HepG2 (cell line): ENCODE measurements around the gene HIC1. TPM values are rescaled to one million over a fixed set of nuclear protein-coding genes. Genes with fewer than 3 reads are reported as not detected.

Source experiments
- ATAC-seq: fragments of 200-7000 bp; cut with Tn5 transposase; 3 replicates; pipeline ENCODE4 v1.9.1; 2020; ENCODE audit warnings: mild to moderate bottlenecking, moderate library complexity
- BruUV-seq: library from RNA; stranded (reverse); fragments of 400-500 nt; replicated peaks from 2 replicates; lab custom pipeline; 2021; lab: Mats Ljungman, UMichigan
- CTCF ChIA-PET: fragments of 300-600 bp; formaldehyde crosslinking; extraction: SDS; loops from one replicate; lab custom pipeline; 2021; ENCODE audit warnings: low total read pairs, inconsistent platforms, low intra/inter-chr PET ratio; lab: Yijun Ruan, JAX
- POLR2A ChIA-PET: fragments of 350-600 bp; sonication (Branson Sonifier 250); formaldehyde crosslinking; loops from one replicate; lab custom pipeline; 2020; ENCODE audit warnings: antibody characterized with exemption, inconsistent platforms; lab: Yijun Ruan, JAX
- DNase-seq: peaks from one replicate; pipeline ENCODE4 v3.0.0-alpha.2; 2015; ENCODE audit warnings: low spot score
- FAIRE-seq: peaks from 3 replicates; lab custom pipeline; 2011; peaks lifted over from hg19 to GRCh38; lab: Jason Lieb, UNC
- H2AFZ ChIP-seq: one replicate; pipeline ENCODE4 v1.6.1; 2011; ENCODE audit warnings: low read length, inconsistent platforms
- H3K27ac ChIP-seq: fragments of 300-600 bp; 3 replicates; pipeline ENCODE4 v1.8.0; 2011; ENCODE audit warnings: mixed run types, mild to moderate bottlenecking, mixed read lengths, low read length, inconsistent platforms; ENCODE audit not compliant: insufficient read depth; ENCODE audit errors: extremely low read length
- H3K27me3 ChIP-seq, 2 experiments: fragments of 200-600 bp in 1 of 2; 2 replicates in 1 of 2; 3 replicates in 1 of 2; pipeline versions ENCODE4 v1.6.0 to v1.8.0; 2011; ENCODE audit warnings: low read length in 2 of 2, mild to moderate bottlenecking in 2 of 2, moderate library complexity in 2 of 2, inconsistent platforms in 1 of 2; ENCODE audit not compliant: insufficient read depth in 2 of 2, control insufficient read depth in 1 of 2
- H3K36me3 ChIP-seq, 2 experiments: fragments of 200-600 bp in 1 of 2; replicated peaks in 1 of 2; 2 replicates in 1 of 2; 3 replicates in 1 of 2; pipeline versions ENCODE4 v1.5.1 to v1.8.0; 2011; ENCODE audit warnings: low read length in 2 of 2, inconsistent platforms in 1 of 2; ENCODE audit not compliant: insufficient read depth in 2 of 2, control insufficient read depth in 1 of 2
- H3K4me1 ChIP-seq: 2 replicates; pipeline ENCODE4 v1.5.1; 2012; ENCODE audit warnings: low read length, inconsistent platforms; ENCODE audit not compliant: insufficient read depth
- H3K4me2 ChIP-seq: 2 replicates; pipeline ENCODE4 v1.6.0; 2011; ENCODE audit warnings: low read depth, low read length, inconsistent platforms
- H3K4me3 ChIP-seq, 3 experiments: fragments of 200-600 bp in 1 of 3; sonication (generic), shearing (Covaris generic) in 1 of 3; replicated peaks in 1 of 3; 2 replicates each; pipeline ENCODE4 v1.5.1; 2011 to 2016; ENCODE audit warnings: low read length in 3 of 3, inconsistent platforms in 2 of 3, low read depth in 2 of 3, mild to moderate bottlenecking in 2 of 3, control low read depth in 1 of 3, mixed read lengths in 1 of 3; ENCODE audit not compliant: insufficient read depth in 1 of 3
- H3K79me2 ChIP-seq: one replicate; pipeline ENCODE4 v1.6.1; 2011; ENCODE audit warnings: low read length, inconsistent platforms; ENCODE audit not compliant: insufficient read depth
- H3K9ac ChIP-seq: 2 replicates; pipeline ENCODE4 v1.6.0; 2011; ENCODE audit warnings: mild to moderate bottlenecking, low read depth, low read length, inconsistent platforms; ENCODE audit not compliant: insufficient read depth
- H3K9me3 ChIP-seq: 2 replicates; pipeline ENCODE4 v1.5.1; 2012; ENCODE audit warnings: mild to moderate bottlenecking, low read length
- H4K20me1 ChIP-seq: 2 replicates; pipeline ENCODE4 v1.6.0; 2011; ENCODE audit warnings: inconsistent platforms, mild to moderate bottlenecking, low read length, moderate library complexity; ENCODE audit not compliant: insufficient read depth
- BRCA1 ChIP-seq: sonication (generic); formaldehyde crosslinking; IDR thresholded peaks from 2 replicates; pipeline ENCODE4 v1.4.0; 2020; ENCODE audit warnings: missing genetic modification reagents
- FOXO1 ChIP-seq: sonication (generic); formaldehyde crosslinking; IDR thresholded peaks from 2 replicates; pipeline ENCODE4 v1.4.0; 2020; ENCODE audit warnings: missing genetic modification reagents
- GATAD1 ChIP-seq: IDR thresholded peaks from 2 replicates; pipeline ENCODE4 v1.6.1; 2016; ENCODE audit warnings: missing genetic modification reagents, missing compliant biosample characterization
- KLF11 ChIP-seq: IDR thresholded peaks from 2 replicates; pipeline ENCODE4 v1.6.1; 2016; ENCODE audit warnings: missing compliant biosample characterization
- ZBTB21 ChIP-seq: sonication (generic); formaldehyde crosslinking; IDR thresholded peaks from 2 replicates; pipeline ENCODE4 v1.4.0; 2020; ENCODE audit warnings: missing genetic modification reagents
- ZBTB7B ChIP-seq: sonication (generic); formaldehyde crosslinking; IDR thresholded peaks from 2 replicates; pipeline ENCODE4 v1.4.0; 2020; ENCODE audit warnings: missing genetic modification reagents
- ZNF230 ChIP-seq: sonication (generic); formaldehyde crosslinking; IDR thresholded peaks from 2 replicates; pipeline ENCODE4 v1.4.0; 2020; ENCODE audit warnings: mild to moderate bottlenecking, missing genetic modification reagents
- ZSCAN25 ChIP-seq: sonication (generic); formaldehyde crosslinking; IDR thresholded peaks from 2 replicates; pipeline ENCODE4 v1.8.0; 2022; ENCODE audit warnings: mild to moderate bottlenecking, missing genetic modification reagents
- WGBS: methylation state at CpG from one replicate; pipeline ENCODE4 v1.1.6; 2017; ENCODE audit warnings: low lambda C conversion rate; 5-methylcytosine and 5-hydroxymethylcytosine counted together
- in situ Hi-C: cut with HindIII; loops from 2 replicates; pipeline ENCODE4 v1.10.0; 2017; ENCODE audit warnings: low pct_unique_long_range_greater_than_20kb; ENCODE audit not compliant: extremely low pct_ligation_motif_present
- intact Hi-C: fragments of 100-400 bp; cut with micrococcal nuclease; formaldehyde crosslinking; loops from one replicate; pipeline ENCODE4 v1.10.0; 2022; ENCODE audit not compliant: unreplicated experiment
- polyA plus RNA-seq, 8 experiments: library from polyadenylated mRNA; depleted of rRNA in 3 of 8; stranded (reverse) in 7 of 8; unstranded in 1 of 8; fragments of >200 nt; fragmentation: Illumina TruSeq in 4 of 8; extraction: Trizol in 4 of 8; gene quantifications; 2 replicates each; pipeline versions ENCODE4 v1.2.1 to v1.2.3, GENCODE V29; 2011 to 2016; ENCODE audit warnings: low read depth in 4 of 8, missing spikeins in 1 of 8, mixed read lengths in 1 of 8; ENCODE audit not compliant: insufficient read depth in 1 of 8
- total RNA-seq, 5 experiments: library from RNA; depleted of rRNA; stranded (reverse); fragments of >200 nt; fragmentation: Illumina TruSeq; extraction: Trizol; gene quantifications; 2 replicates each; pipeline ENCODE4 v1.2.3, GENCODE V29; 2016; ENCODE audit warnings: low read depth in 1 of 5
- TF ChIP-seq, protein P1 (sequence below): sonication (generic); formaldehyde crosslinking; IDR thresholded peaks from 2 replicates; pipeline ENCODE4 v1.4.0; 2020; ENCODE audit warnings: missing genetic modification reagents, borderline replicate concordance
- TF ChIP-seq, protein P2 (sequence below): sonication (generic); formaldehyde crosslinking; IDR thresholded peaks from 2 replicates; pipeline ENCODE4 v1.4.0; 2020; ENCODE audit warnings: missing genetic modification reagents
- TF ChIP-seq, protein P3 (sequence below): sonication (generic); formaldehyde crosslinking; IDR thresholded peaks from 2 replicates; pipeline ENCODE4 v1.9.0; 2022; ENCODE audit warnings: missing genetic modification reagents, mild to moderate bottlenecking, borderline replicate concordance
- TF ChIP-seq, protein P4 (sequence below): sonication (generic); formaldehyde crosslinking; IDR thresholded peaks from 2 replicates; pipeline ENCODE4 v1.4.0; 2020; ENCODE audit warnings: missing genetic modification reagents
- TF ChIP-seq, protein P5 (sequence below): sonication (generic); formaldehyde crosslinking; IDR thresholded peaks from 2 replicates; pipeline ENCODE4 v1.4.0; 2020; ENCODE audit warnings: mild to moderate bottlenecking, missing genetic modification reagents
- TF ChIP-seq, protein P6 (sequence below): sonication (generic); formaldehyde crosslinking; IDR thresholded peaks from 2 replicates; pipeline ENCODE4 v1.4.0; 2020; ENCODE audit warnings: missing genetic modification reagents

Gene HIC1
- total and polyA plus RNA-seq, 2 of the 13 experiments (the other 11 are each of a cell fraction or from before 2014, with no cell fraction given): 0.04 to 0.31 TPM

DNA sequence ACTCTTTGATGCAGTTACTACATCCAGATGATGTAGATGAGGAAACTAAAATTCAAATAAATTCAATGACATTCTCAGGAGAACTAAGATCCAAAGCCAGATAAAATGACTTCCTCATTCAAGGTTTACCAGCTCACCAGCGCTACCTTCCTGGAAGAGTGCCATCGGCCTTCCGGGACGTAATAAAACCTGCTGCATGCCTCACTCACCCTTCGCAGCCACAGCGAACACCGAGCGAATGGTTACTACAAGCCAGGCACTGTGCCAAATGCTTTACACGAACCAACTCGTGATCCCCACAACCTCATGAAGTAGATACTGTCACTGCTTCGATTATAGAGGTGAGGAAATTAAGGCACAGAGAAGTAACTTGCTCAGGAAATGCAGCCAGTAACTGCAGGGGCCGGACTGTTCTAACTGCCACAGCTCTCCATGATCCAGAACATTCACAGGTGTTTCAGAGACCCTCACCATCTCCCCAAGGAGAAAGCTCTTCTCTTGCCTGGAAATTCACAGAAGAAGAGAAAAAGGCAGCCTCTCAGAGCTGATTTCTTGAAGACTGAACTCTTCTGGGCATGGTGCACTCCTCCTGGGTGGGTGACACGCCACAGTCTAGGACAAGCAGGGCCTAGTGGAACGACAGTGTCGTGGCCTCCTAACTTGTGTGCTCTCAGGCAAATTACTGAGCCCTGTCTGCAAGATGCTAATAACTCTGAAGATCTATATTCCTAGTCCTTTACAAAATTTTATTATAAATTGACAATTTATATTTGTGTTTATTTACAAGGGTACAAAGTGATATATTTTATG, 46.8 kb downstream of the HIC1 start:
- Histone ChIP-seq H3K36me3 (peaks cover 0 to 15% of the 10 kb centered on the region in 2 experiments; a peak in 2 of 5 replicates), H3K79me2 (no peaks in the 10 kb centered on the region), H2AFZ (no peak overlapping the region), H3K27ac (no peak overlapping the region), H3K4me3 (no peak overlapping the region), H3K9ac (no peak overlapping the region), H3K9me3 (no peaks in the 10 kb centered on the region), H3K4me2 (no peak overlapping the region), H4K20me1 (no peaks in the 10 kb centered on the region), H3K4me1 (peaks cover 23% of the 10 kb centered on the region), H3K27me3 (no peaks in the 10 kb centered on the region)
- intact Hi-C loops (no loop called here), in situ Hi-C loops (no loop called here)
- ATAC-seq (no peak), DNase-seq (no peak), FAIRE-seq (no peak)
- CTCF ChIA-PET: no interaction called here
- POLR2A ChIA-PET: no interaction called here
- 93% methylated on average over 15 of the region's 15 CpGs for WGBS
- BruUV-seq: no TSS peak
- TF ChIP-seq, protein P1, sequence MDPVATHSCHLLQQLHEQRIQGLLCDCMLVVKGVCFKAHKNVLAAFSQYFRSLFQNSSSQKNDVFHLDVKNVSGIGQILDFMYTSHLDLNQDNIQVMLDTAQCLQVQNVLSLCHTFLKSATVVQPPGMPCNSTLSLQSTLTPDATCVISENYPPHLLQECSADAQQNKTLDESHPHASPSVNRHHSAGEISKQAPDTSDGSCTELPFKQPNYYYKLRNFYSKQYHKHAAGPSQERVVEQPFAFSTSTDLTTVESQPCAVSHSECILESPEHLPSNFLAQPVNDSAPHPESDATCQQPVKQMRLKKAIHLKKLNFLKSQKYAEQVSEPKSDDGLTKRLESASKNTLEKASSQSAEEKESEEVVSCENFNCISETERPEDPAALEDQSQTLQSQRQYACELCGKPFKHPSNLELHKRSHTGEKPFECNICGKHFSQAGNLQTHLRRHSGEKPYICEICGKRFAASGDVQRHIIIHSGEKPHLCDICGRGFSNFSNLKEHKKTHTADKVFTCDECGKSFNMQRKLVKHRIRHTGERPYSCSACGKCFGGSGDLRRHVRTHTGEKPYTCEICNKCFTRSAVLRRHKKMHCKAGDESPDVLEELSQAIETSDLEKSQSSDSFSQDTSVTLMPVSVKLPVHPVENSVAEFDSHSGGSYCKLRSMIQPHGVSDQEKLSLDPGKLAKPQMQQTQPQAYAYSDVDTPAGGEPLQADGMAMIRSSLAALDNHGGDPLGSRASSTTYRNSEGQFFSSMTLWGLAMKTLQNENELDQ: no peak
- TF ChIP-seq ZNF230 (no peak), ZBTB21 (CRISPR knock-in tag) (no peak), KLF11 (CRISPR knock-in tag) (no peak), ZBTB7B (no peak), GATAD1 (CRISPR knock-in tag) (no peak), ZSCAN25 (CRISPR knock-in tag) (no peak), FOXO1 (CRISPR knock-in tag) (no peak), BRCA1 (CRISPR knock-in tag) (no peak)
- TF ChIP-seq, protein P2, sequence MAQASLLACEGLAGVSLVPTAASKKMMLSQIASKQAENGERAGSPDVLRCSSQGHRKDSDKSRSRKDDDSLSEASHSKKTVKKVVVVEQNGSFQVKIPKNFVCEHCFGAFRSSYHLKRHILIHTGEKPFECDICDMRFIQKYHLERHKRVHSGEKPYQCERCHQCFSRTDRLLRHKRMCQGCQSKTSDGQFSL (CRISPR knock-in tag): no peak
- TF ChIP-seq, protein P3, sequence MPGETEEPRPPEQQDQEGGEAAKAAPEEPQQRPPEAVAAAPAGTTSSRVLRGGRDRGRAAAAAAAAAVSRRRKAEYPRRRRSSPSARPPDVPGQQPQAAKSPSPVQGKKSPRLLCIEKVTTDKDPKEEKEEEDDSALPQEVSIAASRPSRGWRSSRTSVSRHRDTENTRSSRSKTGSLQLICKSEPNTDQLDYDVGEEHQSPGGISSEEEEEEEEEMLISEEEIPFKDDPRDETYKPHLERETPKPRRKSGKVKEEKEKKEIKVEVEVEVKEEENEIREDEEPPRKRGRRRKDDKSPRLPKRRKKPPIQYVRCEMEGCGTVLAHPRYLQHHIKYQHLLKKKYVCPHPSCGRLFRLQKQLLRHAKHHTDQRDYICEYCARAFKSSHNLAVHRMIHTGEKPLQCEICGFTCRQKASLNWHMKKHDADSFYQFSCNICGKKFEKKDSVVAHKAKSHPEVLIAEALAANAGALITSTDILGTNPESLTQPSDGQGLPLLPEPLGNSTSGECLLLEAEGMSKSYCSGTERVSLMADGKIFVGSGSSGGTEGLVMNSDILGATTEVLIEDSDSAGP (CRISPR knock-in tag): no peak
- TF ChIP-seq, protein P4, sequence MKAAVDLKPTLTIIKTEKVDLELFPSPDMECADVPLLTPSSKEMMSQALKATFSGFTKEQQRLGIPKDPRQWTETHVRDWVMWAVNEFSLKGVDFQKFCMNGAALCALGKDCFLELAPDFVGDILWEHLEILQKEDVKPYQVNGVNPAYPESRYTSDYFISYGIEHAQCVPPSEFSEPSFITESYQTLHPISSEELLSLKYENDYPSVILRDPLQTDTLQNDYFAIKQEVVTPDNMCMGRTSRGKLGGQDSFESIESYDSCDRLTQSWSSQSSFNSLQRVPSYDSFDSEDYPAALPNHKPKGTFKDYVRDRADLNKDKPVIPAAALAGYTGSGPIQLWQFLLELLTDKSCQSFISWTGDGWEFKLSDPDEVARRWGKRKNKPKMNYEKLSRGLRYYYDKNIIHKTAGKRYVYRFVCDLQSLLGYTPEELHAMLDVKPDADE (CRISPR knock-in tag): no peak
- TF ChIP-seq, protein P5, sequence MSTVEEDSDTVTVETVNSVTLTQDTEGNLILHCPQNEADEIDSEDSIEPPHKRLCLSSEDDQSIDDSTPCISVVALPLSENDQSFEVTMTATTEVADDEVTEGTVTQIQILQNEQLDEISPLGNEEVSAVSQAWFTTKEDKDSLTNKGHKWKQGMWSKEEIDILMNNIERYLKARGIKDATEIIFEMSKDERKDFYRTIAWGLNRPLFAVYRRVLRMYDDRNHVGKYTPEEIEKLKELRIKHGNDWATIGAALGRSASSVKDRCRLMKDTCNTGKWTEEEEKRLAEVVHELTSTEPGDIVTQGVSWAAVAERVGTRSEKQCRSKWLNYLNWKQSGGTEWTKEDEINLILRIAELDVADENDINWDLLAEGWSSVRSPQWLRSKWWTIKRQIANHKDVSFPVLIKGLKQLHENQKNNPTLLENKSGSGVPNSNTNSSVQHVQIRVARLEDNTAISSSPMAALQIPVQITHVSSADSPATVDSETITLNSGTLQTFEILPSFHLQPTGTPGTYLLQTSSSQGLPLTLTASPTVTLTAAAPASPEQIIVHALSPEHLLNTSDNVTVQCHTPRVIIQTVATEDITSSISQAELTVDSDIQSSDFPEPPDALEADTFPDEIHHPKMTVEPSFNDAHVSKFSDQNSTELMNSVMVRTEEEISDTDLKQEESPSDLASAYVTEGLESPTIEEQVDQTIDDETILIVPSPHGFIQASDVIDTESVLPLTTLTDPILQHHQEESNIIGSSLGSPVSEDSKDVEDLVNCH (CRISPR knock-in tag): no peak
- TF ChIP-seq, protein P6, sequence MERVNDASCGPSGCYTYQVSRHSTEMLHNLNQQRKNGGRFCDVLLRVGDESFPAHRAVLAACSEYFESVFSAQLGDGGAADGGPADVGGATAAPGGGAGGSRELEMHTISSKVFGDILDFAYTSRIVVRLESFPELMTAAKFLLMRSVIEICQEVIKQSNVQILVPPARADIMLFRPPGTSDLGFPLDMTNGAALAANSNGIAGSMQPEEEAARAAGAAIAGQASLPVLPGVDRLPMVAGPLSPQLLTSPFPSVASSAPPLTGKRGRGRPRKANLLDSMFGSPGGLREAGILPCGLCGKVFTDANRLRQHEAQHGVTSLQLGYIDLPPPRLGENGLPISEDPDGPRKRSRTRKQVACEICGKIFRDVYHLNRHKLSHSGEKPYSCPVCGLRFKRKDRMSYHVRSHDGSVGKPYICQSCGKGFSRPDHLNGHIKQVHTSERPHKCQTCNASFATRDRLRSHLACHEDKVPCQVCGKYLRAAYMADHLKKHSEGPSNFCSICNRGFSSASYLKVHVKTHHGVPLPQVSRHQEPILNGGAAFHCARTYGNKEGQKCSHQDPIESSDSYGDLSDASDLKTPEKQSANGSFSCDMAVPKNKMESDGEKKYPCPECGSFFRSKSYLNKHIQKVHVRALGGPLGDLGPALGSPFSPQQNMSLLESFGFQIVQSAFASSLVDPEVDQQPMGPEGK (CRISPR knock-in tag): no peak
